GM18511 (cell line): ENCODE data around the gene PSMD4.
"Not testable (repeated sequence)": the region's sequence is repeated elsewhere in the genome, so short reads cannot be mapped to it uniquely, and the experiment has no call there.

Experiments
- ATAC-seq: cut with Tn5 transposase; IDR thresholded peaks from one replicate; pipeline ENCODE4 v1.9.1; 2021; ENCODE audit warnings: mild to moderate bottlenecking, moderate library complexity; ENCODE audit not compliant: unreplicated experiment

The PSMD4 gene

GRCh38 chr1:151267760-151268159 is 13.2 kb downstream of the PSMD4 start:
- no peak for ATAC-seq

GRCh38 chr1:151273924-151274466 is 19.5 kb downstream of the PSMD4 start:
- no peak for ATAC-seq

DNA sequence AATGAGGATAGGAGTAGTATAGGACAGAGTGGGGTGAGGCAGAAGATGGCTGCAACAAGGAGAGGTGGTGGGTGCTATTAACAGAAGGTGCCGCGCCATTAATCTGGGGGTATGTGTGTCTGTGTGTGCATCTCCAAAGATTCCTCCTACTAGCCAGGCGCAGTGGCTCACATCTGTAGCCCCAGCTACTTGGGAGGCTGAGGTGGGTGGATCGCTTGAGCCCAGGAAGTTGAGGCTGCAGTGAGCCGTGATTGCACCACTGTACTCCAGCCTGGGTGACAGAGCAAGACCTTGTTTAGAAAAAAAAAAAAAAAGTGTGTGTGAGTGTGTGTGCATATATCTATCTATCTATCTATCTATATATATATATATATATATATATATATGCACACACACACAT is 20.8 kb downstream of the PSMD4 start:
- not testable (repeated sequence) for ATAC-seq

GRCh38 chr1:151277249-151277648 is 22.7 kb downstream of the PSMD4 start:
- no peak for ATAC-seq

- ATAC-seq: peak; percentile 34
Observed at GRCh38 chr1:151281225-151281968, 26.9 kb downstream of the PSMD4 start.

- peak; percentile 90 for ATAC-seq
Observed at GRCh38 chr1:151281969-151282882, 27.7 kb downstream of the PSMD4 start, which contains the start of gene ZNF687. ZNF687 (plus strand) TSS chr1:151282299; CDS start chr1:151286292, 3,993 bp downstream.

GRCh38 chr1:151282883-151283725 is 28.6 kb downstream of the PSMD4 start:
- ATAC-seq: peak; percentile 2

DNA sequence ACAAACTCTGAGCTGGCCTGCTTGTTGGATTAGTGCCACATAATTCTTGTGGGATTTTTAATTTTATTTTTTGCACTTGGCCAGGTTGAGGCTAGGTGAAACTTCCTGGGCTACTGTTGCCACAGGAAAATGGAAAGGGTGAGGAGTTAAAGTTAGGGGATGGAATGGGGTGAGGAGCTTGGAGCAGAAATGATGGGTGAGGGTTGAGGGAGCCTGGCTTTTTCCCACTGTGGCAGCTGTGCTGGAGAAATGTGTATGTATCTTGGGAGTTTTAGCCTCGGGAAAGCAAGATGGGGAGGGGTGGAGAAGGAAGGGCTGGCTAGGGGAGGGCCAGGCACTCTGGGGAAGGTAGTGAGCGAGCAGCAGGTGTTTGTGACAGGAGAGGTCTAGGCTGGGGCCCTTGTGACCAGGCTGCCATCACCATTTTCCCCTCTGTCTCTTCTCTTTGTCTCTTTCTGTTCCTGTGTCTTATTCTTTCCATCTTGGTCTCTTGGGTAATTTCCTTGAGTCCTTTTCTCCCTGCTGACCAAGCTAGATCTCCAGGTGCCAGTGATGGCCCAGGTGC is 29.6 kb downstream of the PSMD4 start:
- ATAC-seq: no peak

DNA sequence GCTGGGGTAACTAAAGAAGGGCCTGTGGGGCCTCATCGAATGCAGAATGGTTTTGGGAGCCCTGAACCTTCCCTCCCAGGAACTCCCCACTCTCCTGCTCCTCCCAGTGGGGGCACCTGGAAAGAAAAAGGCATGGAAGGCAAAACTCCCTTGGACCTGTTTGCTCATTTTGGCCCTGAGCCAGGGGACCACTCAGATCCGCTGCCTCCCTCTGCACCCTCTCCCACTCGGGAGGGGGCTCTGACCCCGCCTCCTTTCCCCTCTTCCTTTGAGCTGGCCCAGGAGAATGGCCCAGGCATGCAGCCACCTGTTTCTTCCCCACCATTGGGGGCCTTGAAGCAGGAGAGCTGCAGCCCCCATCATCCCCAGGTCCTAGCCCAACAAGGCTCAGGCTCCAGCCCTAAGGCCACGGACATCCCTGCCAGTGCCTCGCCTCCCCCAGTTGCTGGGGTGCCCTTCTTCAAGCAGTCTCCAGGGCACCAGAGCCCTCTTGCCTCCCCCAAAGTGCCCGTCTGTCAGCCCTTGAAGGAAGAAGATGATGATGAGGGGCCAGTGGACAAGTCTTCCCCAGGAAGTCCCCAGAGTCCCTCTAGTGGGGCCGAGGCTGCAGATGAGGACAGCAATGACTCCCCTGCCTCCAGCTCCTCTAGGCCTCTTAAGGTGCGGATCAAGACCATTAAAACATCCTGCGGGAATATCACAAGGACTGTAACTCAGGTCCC is 32.2 kb downstream of the PSMD4 start:
- ATAC-seq: no peak

DNA sequence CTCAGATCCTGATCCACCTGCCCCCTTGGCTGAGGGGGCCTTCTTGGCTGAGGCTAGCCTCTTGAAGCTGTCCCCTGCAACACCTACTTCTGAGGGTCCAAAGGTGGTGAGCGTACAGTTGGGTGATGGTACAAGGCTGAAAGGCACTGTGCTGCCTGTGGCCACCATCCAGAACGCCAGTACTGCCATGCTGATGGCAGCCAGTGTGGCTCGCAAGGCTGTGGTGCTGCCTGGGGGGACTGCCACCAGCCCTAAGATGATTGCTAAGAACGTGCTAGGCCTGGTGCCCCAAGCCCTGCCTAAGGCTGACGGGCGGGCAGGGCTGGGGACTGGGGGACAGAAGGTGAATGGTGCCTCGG is 32.8 kb downstream of the PSMD4 start:
- ATAC-seq: no peak

- ATAC-seq: no peak
Observed at GRCh38 chr1:151287767-151288500, 33.4 kb downstream of the PSMD4 start.

GRCh38 chr1:151288502-151288901 is 34.0 kb downstream of the PSMD4 start:
- no peak for ATAC-seq

DNA sequence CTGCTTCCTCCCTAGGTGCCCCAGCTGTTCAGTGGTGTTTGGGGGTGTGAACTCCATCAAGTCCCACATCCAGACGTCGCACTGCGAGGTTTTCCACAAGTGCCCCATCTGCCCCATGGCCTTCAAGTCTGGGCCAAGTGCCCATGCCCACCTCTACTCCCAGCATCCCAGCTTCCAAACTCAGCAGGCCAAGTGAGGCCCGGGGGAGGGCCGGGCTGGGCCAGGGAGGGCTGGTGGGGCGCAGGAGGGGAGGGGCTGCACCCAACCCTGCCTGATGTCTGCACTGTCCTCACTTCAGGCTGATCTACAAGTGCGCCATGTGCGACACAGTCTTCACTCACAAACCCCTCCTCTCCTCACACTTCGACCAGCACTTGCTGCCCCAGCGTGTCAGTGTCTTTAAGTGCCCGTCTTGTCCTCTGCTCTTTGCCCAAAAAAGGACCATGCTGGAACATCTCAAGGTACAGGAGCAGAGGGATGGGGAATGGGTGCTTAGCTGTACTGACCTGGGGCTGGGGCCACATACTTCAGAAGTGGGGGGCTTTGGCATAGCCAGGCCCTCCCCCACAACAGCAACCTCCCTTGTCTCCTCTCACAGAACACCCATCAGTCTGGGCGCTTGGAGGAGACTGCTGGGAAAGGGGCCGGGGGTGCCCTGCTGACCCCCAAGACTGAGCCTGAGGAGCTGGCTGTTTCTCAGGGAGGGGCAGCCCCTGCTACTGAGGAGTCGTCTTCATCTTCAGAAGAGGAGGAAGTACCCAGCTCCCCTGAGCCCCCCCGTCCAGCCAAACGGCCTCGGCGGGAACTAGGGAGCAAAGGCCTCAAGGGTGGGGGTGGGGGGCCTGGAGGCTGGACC is 34.8 kb downstream of the PSMD4 start:
- no peak for ATAC-seq

DNA sequence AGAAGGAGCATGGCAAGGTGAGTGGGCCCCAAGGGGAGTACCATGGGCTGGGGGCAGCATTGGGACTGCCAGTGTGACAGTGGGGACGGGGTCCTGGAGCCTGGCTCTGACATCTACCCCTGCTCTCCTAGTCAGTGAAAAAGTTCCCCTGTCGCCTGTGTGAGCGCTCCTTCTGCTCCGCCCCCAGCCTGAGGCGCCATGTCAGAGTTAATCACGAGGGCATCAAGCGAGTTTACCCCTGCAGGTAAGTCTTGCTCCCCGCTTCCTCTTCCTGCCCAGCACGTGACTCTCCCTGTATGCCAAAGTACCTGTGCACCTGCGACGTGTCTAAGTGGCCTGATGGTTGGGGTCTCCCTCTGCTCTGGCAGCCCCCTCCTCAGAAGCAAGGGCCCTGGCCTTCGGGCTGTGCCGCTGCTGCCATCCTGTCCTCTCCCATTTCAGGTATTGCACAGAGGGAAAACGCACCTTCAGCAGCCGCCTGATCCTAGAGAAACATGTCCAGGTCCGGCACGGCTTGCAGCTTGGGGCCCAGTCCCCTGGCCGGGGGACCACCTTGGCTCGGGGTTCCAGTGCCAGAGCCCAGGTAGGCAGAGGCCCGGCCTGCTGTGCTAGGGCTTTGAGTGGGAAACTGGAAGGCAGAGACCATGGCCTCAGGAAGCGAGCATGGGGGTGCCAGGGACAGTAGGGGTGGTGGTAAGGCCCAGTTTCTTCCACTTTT is 35.6 kb downstream of the PSMD4 start:
- no peak for ATAC-seq

DNA sequence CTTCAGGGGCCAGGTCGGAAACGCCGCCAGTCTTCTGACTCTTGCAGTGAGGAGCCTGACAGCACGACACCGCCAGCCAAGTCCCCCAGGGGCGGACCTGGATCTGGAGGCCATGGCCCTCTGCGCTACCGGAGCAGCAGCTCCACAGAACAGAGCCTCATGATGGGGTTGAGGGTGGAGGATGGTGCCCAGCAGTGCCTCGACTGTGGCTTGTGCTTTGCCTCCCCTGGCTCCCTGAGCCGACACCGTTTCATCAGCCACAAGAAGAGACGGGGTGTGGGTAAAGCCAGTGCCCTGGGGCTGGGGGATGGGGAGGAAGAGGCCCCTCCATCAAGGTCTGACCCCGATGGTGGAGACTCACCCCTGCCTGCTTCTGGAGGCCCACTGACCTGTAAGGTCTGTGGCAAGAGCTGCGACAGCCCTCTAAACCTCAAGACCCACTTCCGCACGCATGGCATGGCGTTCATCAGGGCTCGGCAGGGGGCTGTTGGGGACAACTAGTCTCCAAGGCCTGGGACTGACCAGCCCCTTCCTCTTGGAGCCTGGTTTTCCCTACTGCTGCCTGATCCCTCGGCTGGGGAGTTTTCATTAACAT is 36.3 kb downstream of the PSMD4 start:
- ATAC-seq: no peak

DNA sequence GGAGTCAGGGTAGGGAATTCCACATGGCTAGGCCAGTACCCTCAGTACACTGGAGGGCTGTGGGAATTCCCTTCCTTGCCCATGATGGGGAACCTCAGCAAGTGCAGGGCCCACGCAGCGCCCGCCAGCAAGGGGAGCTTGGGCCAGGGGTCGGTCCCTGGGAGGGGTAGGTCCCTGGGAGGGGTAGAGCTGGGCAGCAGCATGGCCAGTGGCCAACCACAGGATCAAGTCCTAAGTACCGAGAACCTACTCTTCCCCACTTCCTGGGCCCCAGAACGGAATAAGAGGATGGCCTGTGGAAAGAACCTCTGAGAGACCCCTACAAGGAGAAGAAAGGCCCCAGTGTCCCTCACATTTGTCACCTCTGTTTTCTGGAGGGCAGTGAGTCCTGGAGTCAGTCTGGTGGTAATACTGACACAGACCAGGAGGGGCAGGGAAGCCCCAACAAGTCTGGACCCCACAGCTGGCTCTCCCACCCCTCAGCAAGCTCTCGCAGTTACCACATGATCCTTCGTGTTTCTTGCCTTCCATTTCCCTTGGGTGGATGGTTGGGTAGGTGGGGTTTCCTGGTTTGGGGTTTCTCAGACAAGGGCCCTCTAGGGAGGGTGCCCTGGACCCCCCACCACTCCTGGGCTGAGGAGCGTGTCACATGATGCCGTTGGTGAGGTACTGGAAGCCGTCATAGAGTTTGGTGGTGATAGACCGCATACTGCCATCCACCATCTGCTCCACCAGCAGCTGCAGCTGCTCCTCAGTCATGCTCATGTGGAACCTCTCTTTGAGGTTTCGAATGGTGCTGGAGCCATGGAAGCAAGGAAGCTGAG is 37.9 kb downstream of the PSMD4 start:
- ATAC-seq: no peak
